ENCODE data around the gene PCDHA1. TPM values are rescaled to one million over a fixed set of nuclear protein-coding genes. Genes with fewer than 3 reads are reported as not detected.
A peak's percentile ranks its signal among the peaks of the same experiment; 100 is the strongest.
"Not testable (repeated sequence)": the region's sequence is repeated elsewhere in the genome, so short reads cannot be mapped to it uniquely, and the experiment has no call there.

PCDHA1 gene
- total RNA-seq, 1 donor from 2014 or later, result 0.24 TPM

GRCh38 chr5:140827704-140828361 lies 41.9 kb downstream of the PCDHA1 start, which contains the start of gene PCDHA6:
PCDHA6 (plus strand) TSS chr5:140827960; CDS start chr5:140828092, 132 bp downstream.
- Histone ChIP-seq H3K36me3 (peaks cover 6% of the 10 kb centered on the region), H3K4me2 (no peak within 1 kb of the TSS), H3K9ac (no peak within 1 kb of the TSS), H3K79me2 (ENCODE audit: low read depth) (no peaks in the 10 kb centered on the region), H3K4me3 (no peak within 1 kb of the TSS), H3K27ac (no peak within 1 kb of the TSS), H4K20me1 (ENCODE audit: low read depth) (no peaks in the 10 kb centered on the region), H3F3A (ENCODE audit: low read depth) (no peaks in the 10 kb centered on the region), H2AFZ (replicated peaks) (no peak within 1 kb of the TSS), H3K27me3 (no peaks in the 10 kb centered on the region), H3K4me1 (no peaks in the 10 kb centered on the region), H3K9me3 (ENCODE audit: low read depth) (no peaks in the 10 kb centered on the region)
- peaks cover 28% of the 10 kb centered on the region for H3K36me3 Mint-ChIP-seq
- TF ChIP-seq EZH2 (IDR thresholded peaks at IDR 0.05), result no peak
- TF ChIP-seq CTCF (IDR thresholded peaks at IDR 0.05), result no peak
- no peak for TF ChIP-seq EZH2phosphoT487 (IDR thresholded peaks at IDR 0.05)
- peak within 1 kb of the TSS; percentile 81 for H3K4me3 Mint-ChIP-seq
- no peak for DNase-seq (ENCODE audit: low spot score)
- no peaks in the 10 kb centered on the region for H3K27me3 Mint-ChIP-seq (ENCODE audit: insufficient read depth, low read depth)
- H3K4me1 Mint-ChIP-seq, result no peaks in the 10 kb centered on the region
- no peak within 1 kb of the TSS for H3K27ac Mint-ChIP-seq
- H3K9me3 Mint-ChIP-seq, result peaks cover 46% of the 10 kb centered on the region

GRCh38 chr5:140828362-140828737 lies 42.4 kb downstream of the PCDHA1 start:
- Histone ChIP-seq H3K9me3 (ENCODE audit: low read depth) (no peaks in the 10 kb centered on the region), H3K4me1 (no peaks in the 10 kb centered on the region)
- H3K27me3 Mint-ChIP-seq (ENCODE audit: insufficient read depth, low read depth), result no peaks in the 10 kb centered on the region

GRCh38 chr5:140829511-140830501 lies 43.9 kb downstream of the PCDHA1 start:
- DNase-seq (ENCODE audit: low spot score); H3F3A ChIP-seq (ENCODE audit: low read depth); H3K4me1 ChIP-seq; H4K20me1 ChIP-seq (ENCODE audit: low read depth); H2AFZ ChIP-seq (replicated peaks); H3K4me3 Mint-ChIP-seq; H3K4me2 ChIP-seq; H3K4me3 ChIP-seq; H3K9ac ChIP-seq; H3K27ac ChIP-seq; H3K9me3 ChIP-seq (ENCODE audit: low read depth); H3K4me1 Mint-ChIP-seq; H3K79me2 ChIP-seq (ENCODE audit: low read depth); H3K27ac Mint-ChIP-seq; H3K27me3 ChIP-seq; H3K27me3 Mint-ChIP-seq (ENCODE audit: insufficient read depth, low read depth): not testable (repeated sequence)
- Mint-ChIP-seq H3K9me3 (peaks cover 54% of the 10 kb centered on the region), H3K36me3 (peaks cover 35% of the 10 kb centered on the region)
- H3K36me3 ChIP-seq, result peaks cover 11% of the 10 kb centered on the region

More at GRCh38 chr5:140828362-140828737, 42.4 kb downstream of the PCDHA1 start:
- Mint-ChIP-seq H3K9me3 (peaks cover 48% of the 10 kb centered on the region), H3K36me3 (peaks cover 32% of the 10 kb centered on the region), H3K27ac (no peak overlapping the region), H3K4me1 (no peaks in the 10 kb centered on the region), H3K4me3 (peak overlapping the region; percentile 81)
- no peak for TF ChIP-seq EZH2phosphoT487 (IDR thresholded peaks at IDR 0.05)
- TF ChIP-seq EZH2 (IDR thresholded peaks at IDR 0.05), result no peak
- no peak for TF ChIP-seq CTCF (IDR thresholded peaks at IDR 0.05)
- H3K4me2 ChIP-seq, result no peak overlapping the region
- H3K27ac ChIP-seq, result no peak overlapping the region
- DNase-seq (ENCODE audit: low spot score), result no peak
- no peaks in the 10 kb centered on the region for H3K79me2 ChIP-seq (ENCODE audit: low read depth)
- no peaks in the 10 kb centered on the region for H3K27me3 ChIP-seq
- no peak overlapping the region for H3K9ac ChIP-seq
- no peak overlapping the region for H3K4me3 ChIP-seq
- H3F3A ChIP-seq (ENCODE audit: low read depth), result no peaks in the 10 kb centered on the region
- peaks cover 6% of the 10 kb centered on the region for H3K36me3 ChIP-seq
- H2AFZ ChIP-seq (replicated peaks), result no peak overlapping the region
- no peaks in the 10 kb centered on the region for H4K20me1 ChIP-seq (ENCODE audit: low read depth)
